HepG2 (cell line): ENCODE data around the gene COL27A1. TPM values are rescaled to one million over a fixed set of nuclear protein-coding genes. Genes with fewer than 3 reads are reported as not detected.

Experiments used
- CENPX ChIP-seq: sonication (generic); formaldehyde crosslinking; IDR thresholded peaks from 2 replicates; pipeline ENCODE4 v1.9.0; 2021; ENCODE audit warnings: mild to moderate bottlenecking, missing genetic modification reagents, moderate library complexity
- FOXA3 ChIP-seq: IDR thresholded peaks from 2 replicates; pipeline ENCODE4 v1.6.1; 2016; ENCODE audit warnings: missing genetic modification reagents, missing compliant biosample characterization
- GABPB1 ChIP-seq: IDR thresholded peaks from 2 replicates; pipeline ENCODE4 v1.6.1; 2016; ENCODE audit warnings: mild to moderate bottlenecking, missing genetic modification reagents, moderate library complexity, missing compliant biosample characterization
- HOXD1 ChIP-seq: sonication (generic); formaldehyde crosslinking; IDR thresholded peaks from 2 replicates; pipeline ENCODE4 v1.5.0; 2020; ENCODE audit warnings: missing genetic modification reagents
- PAX8 ChIP-seq: sonication (generic); formaldehyde crosslinking; IDR thresholded peaks from 2 replicates; pipeline ENCODE4 v1.8.0; 2022; ENCODE audit warnings: mild to moderate bottlenecking, missing genetic modification reagents, borderline replicate concordance
- RELA ChIP-seq: sonication (generic); formaldehyde crosslinking; IDR thresholded peaks from 2 replicates; pipeline ENCODE4 v1.4.0; 2020; ENCODE audit warnings: missing genetic modification reagents
- SNRNP70 ChIP-seq: fragments of 200-400 bp; formaldehyde crosslinking; IDR thresholded peaks from 2 replicates; pipeline ENCODE4 v1.6.1; 2017; ENCODE audit warnings: mild to moderate bottlenecking, low read depth, low read length, moderate library complexity
- SP2 ChIP-seq: sonication (generic); formaldehyde crosslinking; IDR thresholded peaks from 2 replicates; pipeline ENCODE4 v1.5.1; 2020; ENCODE audit warnings: mild to moderate bottlenecking, missing genetic modification reagents
- SSRP1 ChIP-seq: IDR thresholded peaks from 2 replicates; pipeline ENCODE4 v1.6.1; 2016; ENCODE audit warnings: control low read depth
- ZKSCAN1 ChIP-seq: fragments of 150-350 bp; IDR thresholded peaks from 2 replicates; pipeline ENCODE4 v1.6.1; 2014; ENCODE audit warnings: low read length
- ZNF232 ChIP-seq: sonication (generic); formaldehyde crosslinking; IDR thresholded peaks from 2 replicates; pipeline ENCODE4 v1.4.0; 2020; ENCODE audit warnings: missing genetic modification reagents, borderline replicate concordance
- ZNF274 ChIP-seq: sonication (generic); formaldehyde crosslinking; IDR thresholded peaks from 2 replicates; pipeline ENCODE4 v1.5.1; 2020; ENCODE audit warnings: mild to moderate bottlenecking, missing genetic modification reagents
- ZNF564 ChIP-seq: sonication (generic); formaldehyde crosslinking; IDR thresholded peaks from 2 replicates; pipeline ENCODE4 v1.8.1; 2023; ENCODE audit warnings: mild to moderate bottlenecking, missing genetic modification reagents
- ZNF850 ChIP-seq: sonication (generic); formaldehyde crosslinking; conservative IDR thresholded peaks from 2 replicates; pipeline ENCODE4 v1.9.0; 2021; ENCODE audit warnings: mild to moderate bottlenecking, missing genetic modification reagents
- ZNF891 ChIP-seq: sonication (generic); formaldehyde crosslinking; IDR thresholded peaks from 2 replicates; pipeline ENCODE4 v1.5.0; 2020; ENCODE audit warnings: mild to moderate bottlenecking, missing genetic modification reagents
- polyA plus RNA-seq, 8 experiments: library from polyadenylated mRNA; depleted of rRNA in 3 of 8; stranded (reverse) in 7 of 8; unstranded in 1 of 8; fragments of >200 nt; fragmentation: Illumina TruSeq in 4 of 8; extraction: Trizol in 4 of 8; gene quantifications; 2 replicates each; pipeline versions ENCODE4 v1.2.1 to v1.2.3, GENCODE V29; 2011 to 2016; ENCODE audit warnings: low read depth in 4 of 8, missing spikeins in 1 of 8, mixed read lengths in 1 of 8; ENCODE audit not compliant: insufficient read depth in 1 of 8
- total RNA-seq, 5 experiments: library from RNA; depleted of rRNA; stranded (reverse); fragments of >200 nt; fragmentation: Illumina TruSeq; extraction: Trizol; gene quantifications; 2 replicates each; pipeline ENCODE4 v1.2.3, GENCODE V29; 2016; ENCODE audit warnings: low read depth in 1 of 5
- TF ChIP-seq, protein P1 (sequence below): sonication (generic); formaldehyde crosslinking; conservative IDR thresholded peaks from 2 replicates; pipeline ENCODE4 v1.4.0; 2020; ENCODE audit warnings: mild to moderate bottlenecking, missing genetic modification reagents, moderate library complexity
- TF ChIP-seq, protein P2 (sequence below): sonication (generic); formaldehyde crosslinking; IDR thresholded peaks from 2 replicates; pipeline ENCODE4 v1.5.1; 2020; ENCODE audit warnings: mild to moderate bottlenecking, moderate library complexity, missing genetic modification reagents
- TF ChIP-seq, protein P3 (sequence below): IDR thresholded peaks from 2 replicates; pipeline ENCODE4 v1.6.1; 2012; ENCODE audit warnings: low read length, improper control_type of control experiment
- TF ChIP-seq, protein P4 (sequence below): sonication (generic); formaldehyde crosslinking; IDR thresholded peaks from 2 replicates; pipeline ENCODE4 v1.8.1; 2023; ENCODE audit warnings: mild to moderate bottlenecking, missing genetic modification reagents
- TF ChIP-seq, protein P5 (sequence below): sonication (generic); formaldehyde crosslinking; IDR thresholded peaks from 2 replicates; pipeline ENCODE4 v1.5.0; 2020; ENCODE audit warnings: missing genetic modification reagents

The COL27A1 gene
- total and polyA plus RNA-seq, 2 of the 13 experiments (the other 11 are each of a cell fraction or from before 2014, with no cell fraction given): 71.3 to 89.1 TPM

DNA sequence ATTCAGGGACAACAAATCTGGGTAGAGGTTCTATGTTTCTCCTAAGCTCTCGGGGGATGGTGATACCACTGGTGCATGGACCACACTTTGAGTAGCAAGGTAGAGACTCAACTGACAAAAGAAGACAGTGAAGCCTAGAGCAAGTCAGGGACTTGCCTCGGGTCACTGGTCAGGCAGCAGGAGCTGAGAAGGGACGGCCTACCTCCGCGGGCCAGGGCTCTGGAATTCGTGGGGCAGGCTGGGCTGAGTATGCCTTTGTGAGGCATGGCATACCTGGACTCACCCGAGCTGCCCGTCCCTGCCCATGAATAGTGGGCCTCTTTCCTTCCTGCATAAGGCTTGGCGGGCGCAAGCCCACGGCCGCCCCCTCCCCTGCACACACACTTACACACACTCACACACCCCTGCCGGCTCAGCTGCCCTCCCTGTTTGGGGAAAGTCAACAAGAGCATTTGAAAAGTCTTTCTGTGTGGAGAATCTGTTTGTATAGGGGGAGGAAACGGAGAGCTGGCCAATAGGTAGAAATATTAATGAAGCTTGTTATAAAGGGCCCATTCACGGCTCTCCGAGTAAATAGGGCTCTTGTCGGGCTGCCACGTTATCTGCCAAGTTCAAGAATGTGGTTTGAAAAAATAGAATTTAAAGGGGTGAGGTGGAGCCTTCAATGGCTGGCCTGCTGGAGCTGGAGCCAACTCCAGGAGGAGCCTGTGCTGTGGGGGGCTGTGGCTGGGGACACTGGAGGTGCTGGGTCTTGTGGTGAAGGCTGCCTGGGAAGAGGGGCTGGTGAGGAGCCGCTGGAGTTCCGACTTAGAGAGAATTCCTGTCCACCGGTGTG is 37.1 kb upstream of the COL27A1 start (continued):
- TF ChIP-seq CENPX (CRISPR knock-in tag): no peak
- TF ChIP-seq PAX8 (CRISPR knock-in tag): no peak
- TF ChIP-seq, protein P1, sequence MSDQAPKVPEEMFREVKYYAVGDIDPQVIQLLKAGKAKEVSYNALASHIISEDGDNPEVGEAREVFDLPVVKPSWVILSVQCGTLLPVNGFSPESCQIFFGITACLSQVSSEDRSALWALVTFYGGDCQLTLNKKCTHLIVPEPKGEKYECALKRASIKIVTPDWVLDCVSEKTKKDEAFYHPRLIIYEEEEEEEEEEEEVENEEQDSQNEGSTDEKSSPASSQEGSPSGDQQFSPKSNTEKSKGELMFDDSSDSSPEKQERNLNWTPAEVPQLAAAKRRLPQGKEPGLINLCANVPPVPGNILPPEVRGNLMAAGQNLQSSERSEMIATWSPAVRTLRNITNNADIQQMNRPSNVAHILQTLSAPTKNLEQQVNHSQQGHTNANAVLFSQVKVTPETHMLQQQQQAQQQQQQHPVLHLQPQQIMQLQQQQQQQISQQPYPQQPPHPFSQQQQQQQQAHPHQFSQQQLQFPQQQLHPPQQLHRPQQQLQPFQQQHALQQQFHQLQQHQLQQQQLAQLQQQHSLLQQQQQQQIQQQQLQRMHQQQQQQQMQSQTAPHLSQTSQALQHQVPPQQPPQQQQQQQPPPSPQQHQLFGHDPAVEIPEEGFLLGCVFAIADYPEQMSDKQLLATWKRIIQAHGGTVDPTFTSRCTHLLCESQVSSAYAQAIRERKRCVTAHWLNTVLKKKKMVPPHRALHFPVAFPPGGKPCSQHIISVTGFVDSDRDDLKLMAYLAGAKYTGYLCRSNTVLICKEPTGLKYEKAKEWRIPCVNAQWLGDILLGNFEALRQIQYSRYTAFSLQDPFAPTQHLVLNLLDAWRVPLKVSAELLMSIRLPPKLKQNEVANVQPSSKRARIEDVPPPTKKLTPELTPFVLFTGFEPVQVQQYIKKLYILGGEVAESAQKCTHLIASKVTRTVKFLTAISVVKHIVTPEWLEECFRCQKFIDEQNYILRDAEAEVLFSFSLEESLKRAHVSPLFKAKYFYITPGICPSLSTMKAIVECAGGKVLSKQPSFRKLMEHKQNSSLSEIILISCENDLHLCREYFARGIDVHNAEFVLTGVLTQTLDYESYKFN: peak; percentile 93
- TF ChIP-seq RELA (CRISPR knock-in tag): no peak
- TF ChIP-seq, protein P2, sequence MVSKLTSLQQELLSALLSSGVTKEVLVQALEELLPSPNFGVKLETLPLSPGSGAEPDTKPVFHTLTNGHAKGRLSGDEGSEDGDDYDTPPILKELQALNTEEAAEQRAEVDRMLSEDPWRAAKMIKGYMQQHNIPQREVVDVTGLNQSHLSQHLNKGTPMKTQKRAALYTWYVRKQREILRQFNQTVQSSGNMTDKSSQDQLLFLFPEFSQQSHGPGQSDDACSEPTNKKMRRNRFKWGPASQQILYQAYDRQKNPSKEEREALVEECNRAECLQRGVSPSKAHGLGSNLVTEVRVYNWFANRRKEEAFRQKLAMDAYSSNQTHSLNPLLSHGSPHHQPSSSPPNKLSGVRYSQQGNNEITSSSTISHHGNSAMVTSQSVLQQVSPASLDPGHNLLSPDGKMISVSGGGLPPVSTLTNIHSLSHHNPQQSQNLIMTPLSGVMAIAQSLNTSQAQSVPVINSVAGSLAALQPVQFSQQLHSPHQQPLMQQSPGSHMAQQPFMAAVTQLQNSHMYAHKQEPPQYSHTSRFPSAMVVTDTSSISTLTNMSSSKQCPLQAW (CRISPR knock-in tag): peak; percentile 84
- TF ChIP-seq ZNF850 (CRISPR knock-in tag): no peak
- no peak for TF ChIP-seq ZNF274 (CRISPR knock-in tag)
- TF ChIP-seq SNRNP70: no peak
- TF ChIP-seq, protein P3, sequence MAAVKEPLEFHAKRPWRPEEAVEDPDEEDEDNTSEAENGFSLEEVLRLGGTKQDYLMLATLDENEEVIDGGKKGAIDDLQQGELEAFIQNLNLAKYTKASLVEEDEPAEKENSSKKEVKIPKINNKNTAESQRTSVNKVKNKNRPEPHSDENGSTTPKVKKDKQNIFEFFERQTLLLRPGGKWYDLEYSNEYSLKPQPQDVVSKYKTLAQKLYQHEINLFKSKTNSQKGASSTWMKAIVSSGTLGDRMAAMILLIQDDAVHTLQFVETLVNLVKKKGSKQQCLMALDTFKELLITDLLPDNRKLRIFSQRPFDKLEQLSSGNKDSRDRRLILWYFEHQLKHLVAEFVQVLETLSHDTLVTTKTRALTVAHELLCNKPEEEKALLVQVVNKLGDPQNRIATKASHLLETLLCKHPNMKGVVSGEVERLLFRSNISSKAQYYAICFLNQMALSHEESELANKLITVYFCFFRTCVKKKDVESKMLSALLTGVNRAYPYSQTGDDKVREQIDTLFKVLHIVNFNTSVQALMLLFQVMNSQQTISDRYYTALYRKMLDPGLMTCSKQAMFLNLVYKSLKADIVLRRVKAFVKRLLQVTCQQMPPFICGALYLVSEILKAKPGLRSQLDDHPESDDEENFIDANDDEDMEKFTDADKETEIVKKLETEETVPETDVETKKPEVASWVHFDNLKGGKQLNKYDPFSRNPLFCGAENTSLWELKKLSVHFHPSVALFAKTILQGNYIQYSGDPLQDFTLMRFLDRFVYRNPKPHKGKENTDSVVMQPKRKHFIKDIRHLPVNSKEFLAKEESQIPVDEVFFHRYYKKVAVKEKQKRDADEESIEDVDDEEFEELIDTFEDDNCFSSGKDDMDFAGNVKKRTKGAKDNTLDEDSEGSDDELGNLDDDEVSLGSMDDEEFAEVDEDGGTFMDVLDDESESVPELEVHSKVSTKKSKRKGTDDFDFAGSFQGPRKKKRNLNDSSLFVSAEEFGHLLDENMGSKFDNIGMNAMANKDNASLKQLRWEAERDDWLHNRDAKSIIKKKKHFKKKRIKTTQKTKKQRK: no peak
- no peak for TF ChIP-seq HOXD1 (CRISPR knock-in tag)
- TF ChIP-seq ZKSCAN1: no peak
- TF ChIP-seq FOXA3 (CRISPR knock-in tag): peak; percentile 99
- TF ChIP-seq SSRP1 (CRISPR knock-in tag): peak; percentile 68; the same call in 1 of the 2 replicates
- peak; percentile 69 for TF ChIP-seq GABPB1
- TF ChIP-seq ZNF564: peak; percentile 62; the same call in 1 of the 2 replicates
- no peak for TF ChIP-seq SP2
- TF ChIP-seq, protein P4, sequence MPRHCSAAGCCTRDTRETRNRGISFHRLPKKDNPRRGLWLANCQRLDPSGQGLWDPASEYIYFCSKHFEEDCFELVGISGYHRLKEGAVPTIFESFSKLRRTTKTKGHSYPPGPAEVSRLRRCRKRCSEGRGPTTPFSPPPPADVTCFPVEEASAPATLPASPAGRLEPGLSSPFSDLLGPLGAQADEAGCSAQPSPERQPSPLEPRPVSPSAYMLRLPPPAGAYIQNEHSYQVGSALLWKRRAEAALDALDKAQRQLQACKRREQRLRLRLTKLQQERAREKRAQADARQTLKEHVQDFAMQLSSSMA (CRISPR knock-in tag): no peak
- TF ChIP-seq ZNF232 (CRISPR knock-in tag): no peak
- peak; percentile 63; the same call in 1 of the 2 replicates for TF ChIP-seq ZNF891 (CRISPR knock-in tag)
- TF ChIP-seq, protein P5, sequence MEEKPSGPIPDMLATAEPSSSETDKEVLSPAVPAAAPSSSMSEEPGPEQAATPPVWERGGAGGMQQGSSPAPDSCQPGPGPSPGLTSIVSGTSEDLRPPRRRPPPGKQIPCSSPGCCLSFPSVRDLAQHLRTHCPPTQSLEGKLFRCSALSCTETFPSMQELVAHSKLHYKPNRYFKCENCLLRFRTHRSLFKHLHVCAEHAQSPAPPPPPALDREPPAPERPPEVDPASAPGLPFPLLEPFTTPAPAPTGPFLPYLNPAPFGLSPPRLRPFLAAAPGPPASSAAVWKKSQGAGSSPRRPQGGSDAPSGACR (CRISPR knock-in tag): peak; percentile 28; the same call in 1 of the 2 replicates
